HepG2 (cell line): Measurements from ENCODE around the gene MAB21L4. TPM values are rescaled to one million over a fixed set of nuclear protein-coding genes. Genes with fewer than 3 reads are reported as not detected.

Source experiments
- ATAC-seq: fragments of 200-7000 bp; cut with Tn5 transposase; 3 replicates; pipeline ENCODE4 v1.9.1; 2020; ENCODE audit warnings: mild to moderate bottlenecking, moderate library complexity
- BruUV-seq: library from RNA; stranded (reverse); fragments of 400-500 nt; replicated peaks from 2 replicates; lab custom pipeline; 2021; lab: Mats Ljungman, UMichigan
- CTCF ChIA-PET: fragments of 300-600 bp; formaldehyde crosslinking; extraction: SDS; loops from one replicate; lab custom pipeline; 2021; ENCODE audit warnings: low total read pairs, inconsistent platforms, low intra/inter-chr PET ratio; lab: Yijun Ruan, JAX
- POLR2A ChIA-PET: fragments of 350-600 bp; sonication (Branson Sonifier 250); formaldehyde crosslinking; loops from one replicate; lab custom pipeline; 2020; ENCODE audit warnings: antibody characterized with exemption, inconsistent platforms; lab: Yijun Ruan, JAX
- DNase-seq: peaks from one replicate; pipeline ENCODE4 v3.0.0-alpha.2; 2015; ENCODE audit warnings: low spot score
- FAIRE-seq: peaks from 3 replicates; lab custom pipeline; 2011; peaks lifted over from hg19 to GRCh38; lab: Jason Lieb, UNC
- H2AFZ ChIP-seq: one replicate; pipeline ENCODE4 v1.6.1; 2011; ENCODE audit warnings: low read length, inconsistent platforms
- H3K27ac ChIP-seq: fragments of 300-600 bp; 3 replicates; pipeline ENCODE4 v1.8.0; 2011; ENCODE audit warnings: mixed run types, mild to moderate bottlenecking, mixed read lengths, low read length, inconsistent platforms; ENCODE audit not compliant: insufficient read depth; ENCODE audit errors: extremely low read length
- H3K27me3 ChIP-seq, 2 experiments: fragments of 200-600 bp in 1 of 2; 2 replicates in 1 of 2; 3 replicates in 1 of 2; pipeline versions ENCODE4 v1.6.0 to v1.8.0; 2011; ENCODE audit warnings: low read length in 2 of 2, mild to moderate bottlenecking in 2 of 2, moderate library complexity in 2 of 2, inconsistent platforms in 1 of 2; ENCODE audit not compliant: insufficient read depth in 2 of 2, control insufficient read depth in 1 of 2
- H3K36me3 ChIP-seq, 2 experiments: fragments of 200-600 bp in 1 of 2; replicated peaks in 1 of 2; 2 replicates in 1 of 2; 3 replicates in 1 of 2; pipeline versions ENCODE4 v1.5.1 to v1.8.0; 2011; ENCODE audit warnings: low read length in 2 of 2, inconsistent platforms in 1 of 2; ENCODE audit not compliant: insufficient read depth in 2 of 2, control insufficient read depth in 1 of 2
- H3K4me1 ChIP-seq: 2 replicates; pipeline ENCODE4 v1.5.1; 2012; ENCODE audit warnings: low read length, inconsistent platforms; ENCODE audit not compliant: insufficient read depth
- H3K4me2 ChIP-seq: 2 replicates; pipeline ENCODE4 v1.6.0; 2011; ENCODE audit warnings: low read depth, low read length, inconsistent platforms
- H3K4me3 ChIP-seq, 3 experiments: fragments of 200-600 bp in 1 of 3; sonication (generic), shearing (Covaris generic) in 1 of 3; replicated peaks in 1 of 3; 2 replicates each; pipeline ENCODE4 v1.5.1; 2011 to 2016; ENCODE audit warnings: low read length in 3 of 3, inconsistent platforms in 2 of 3, low read depth in 2 of 3, mild to moderate bottlenecking in 2 of 3, control low read depth in 1 of 3, mixed read lengths in 1 of 3; ENCODE audit not compliant: insufficient read depth in 1 of 3
- H3K79me2 ChIP-seq: one replicate; pipeline ENCODE4 v1.6.1; 2011; ENCODE audit warnings: low read length, inconsistent platforms; ENCODE audit not compliant: insufficient read depth
- H3K9ac ChIP-seq: 2 replicates; pipeline ENCODE4 v1.6.0; 2011; ENCODE audit warnings: mild to moderate bottlenecking, low read depth, low read length, inconsistent platforms; ENCODE audit not compliant: insufficient read depth
- H3K9me3 ChIP-seq: 2 replicates; pipeline ENCODE4 v1.5.1; 2012; ENCODE audit warnings: mild to moderate bottlenecking, low read length
- H4K20me1 ChIP-seq: 2 replicates; pipeline ENCODE4 v1.6.0; 2011; ENCODE audit warnings: inconsistent platforms, mild to moderate bottlenecking, low read length, moderate library complexity; ENCODE audit not compliant: insufficient read depth
- CBFB ChIP-seq: sonication (generic); formaldehyde crosslinking; IDR thresholded peaks from 2 replicates; pipeline ENCODE4 v1.4.0; 2020; ENCODE audit warnings: missing genetic modification reagents
- EZH2 ChIP-seq: conservative IDR thresholded peaks from 2 replicates; pipeline ENCODE4 v1.6.1; 2012; ENCODE audit warnings: mild to moderate bottlenecking, low read depth, low read length, moderate library complexity
- FOXO4 ChIP-seq: sonication (generic); formaldehyde crosslinking; conservative IDR thresholded peaks from 2 replicates; pipeline ENCODE4 v1.8.1; 2023; ENCODE audit warnings: missing genetic modification reagents
- HNRNPL ChIP-seq: fragments of 200-400 bp; formaldehyde crosslinking; IDR thresholded peaks from 2 replicates; pipeline ENCODE4 v1.6.1; 2017; ENCODE audit warnings: mild to moderate bottlenecking, low read depth, low read length
- MTF2 ChIP-seq: sonication (generic); formaldehyde crosslinking; IDR thresholded peaks from 2 replicates; pipeline ENCODE4 v1.5.0; 2020; ENCODE audit warnings: missing genetic modification reagents, borderline replicate concordance
- ZNF276 ChIP-seq: sonication (generic); formaldehyde crosslinking; IDR thresholded peaks from 2 replicates; pipeline ENCODE4 v1.4.0; 2020; ENCODE audit warnings: mild to moderate bottlenecking, low read depth, missing genetic modification reagents
- ZNF414 ChIP-seq: sonication (generic); formaldehyde crosslinking; IDR thresholded peaks from 2 replicates; pipeline ENCODE4 v1.5.0; 2020; ENCODE audit warnings: missing genetic modification reagents
- ZNF598 ChIP-seq: sonication (generic); formaldehyde crosslinking; IDR thresholded peaks from 2 replicates; pipeline ENCODE4 v1.5.1; 2020; ENCODE audit warnings: mild to moderate bottlenecking, missing genetic modification reagents, borderline replicate concordance
- WGBS: methylation state at CpG from one replicate; pipeline ENCODE4 v1.1.6; 2017; ENCODE audit warnings: low lambda C conversion rate; 5-methylcytosine and 5-hydroxymethylcytosine counted together
- in situ Hi-C: cut with HindIII; loops from 2 replicates; pipeline ENCODE4 v1.10.0; 2017; ENCODE audit warnings: low pct_unique_long_range_greater_than_20kb; ENCODE audit not compliant: extremely low pct_ligation_motif_present
- intact Hi-C: fragments of 100-400 bp; cut with micrococcal nuclease; formaldehyde crosslinking; loops from one replicate; pipeline ENCODE4 v1.10.0; 2022; ENCODE audit not compliant: unreplicated experiment
- polyA plus RNA-seq, 8 experiments: library from polyadenylated mRNA; depleted of rRNA in 3 of 8; stranded (reverse) in 7 of 8; unstranded in 1 of 8; fragments of >200 nt; fragmentation: Illumina TruSeq in 4 of 8; extraction: Trizol in 4 of 8; gene quantifications; 2 replicates each; pipeline versions ENCODE4 v1.2.1 to v1.2.3, GENCODE V29; 2011 to 2016; ENCODE audit warnings: low read depth in 4 of 8, missing spikeins in 1 of 8, mixed read lengths in 1 of 8; ENCODE audit not compliant: insufficient read depth in 1 of 8
- total RNA-seq, 5 experiments: library from RNA; depleted of rRNA; stranded (reverse); fragments of >200 nt; fragmentation: Illumina TruSeq; extraction: Trizol; gene quantifications; 2 replicates each; pipeline ENCODE4 v1.2.3, GENCODE V29; 2016; ENCODE audit warnings: low read depth in 1 of 5

Gene MAB21L4
- total and polyA plus RNA-seq, 2 of the 13 experiments (the other 11 are each of a cell fraction or from before 2014, with no cell fraction given) = 3.0 to 14.0 TPM

DNA sequence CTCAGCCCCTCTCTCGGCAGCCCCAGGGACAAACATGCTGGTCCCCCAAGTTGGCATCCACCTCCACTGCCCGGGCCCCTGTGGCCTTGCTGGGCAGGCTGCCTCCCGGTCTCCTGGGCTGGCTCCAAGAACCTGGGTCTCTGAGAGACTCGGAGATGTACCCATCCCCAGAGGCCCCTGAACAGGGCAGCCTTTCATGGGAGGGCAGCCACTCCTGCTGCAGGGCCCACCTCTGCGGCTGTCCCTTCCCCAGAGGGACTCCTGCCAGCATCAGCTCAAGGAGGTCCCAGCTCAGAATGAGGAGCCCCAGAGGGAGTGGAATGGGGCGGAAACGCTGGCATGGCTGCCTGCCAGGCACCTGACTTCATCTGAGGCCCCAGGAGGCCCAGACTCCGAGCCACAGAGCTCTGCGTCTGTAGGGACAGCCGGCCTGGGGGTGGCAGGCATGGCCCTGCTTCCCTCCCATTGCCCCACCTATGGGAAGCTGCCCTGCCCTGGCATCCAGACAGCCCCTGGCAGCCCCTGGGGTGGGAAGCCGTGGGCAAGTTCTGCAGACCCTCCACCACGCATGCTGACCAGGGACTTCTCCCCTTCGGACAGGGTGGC is 9.3 kb upstream of the MAB21L4 start:
- Histone ChIP-seq H3K79me2 (no peaks in the 10 kb centered on the region), H3K9ac (no peak overlapping the region), H3K9me3 (no peaks in the 10 kb centered on the region), H3K27ac (no peak overlapping the region), H4K20me1 (no peaks in the 10 kb centered on the region), H3K4me2 (no peak overlapping the region), H3K4me3 (no peak overlapping the region), H3K4me1 (peaks cover 48% of the 10 kb centered on the region), H3K27me3 (peaks cover 16 to 71% of the 10 kb centered on the region in 2 experiments), H3K36me3 (no peaks in the 10 kb centered on the region), H2AFZ (no peak overlapping the region)
- in situ Hi-C loops (no loop called here), intact Hi-C loops (no loop called here)
- BruUV-seq = no TSS peak
- ChIA-PET POLR2A (no interaction called here), CTCF (no interaction called here)
- 0 out of 2 replicates have a peak, but pooled peaks have one; percentile 38 for TF ChIP-seq ZNF414 (CRISPR knock-in tag)
- TF ChIP-seq CBFB (CRISPR knock-in tag) = no peak
- peak; percentile 92 for TF ChIP-seq MTF2 (CRISPR knock-in tag)
- TF ChIP-seq HNRNPL = 0 out of 2 replicates have a peak, but pooled peaks have one; percentile 49
- no peak for TF ChIP-seq ZNF276 (CRISPR knock-in tag)
- 0 out of 2 replicates have a peak, but pooled peaks have one; percentile 3 for TF ChIP-seq ZNF598
- TF ChIP-seq FOXO4 = 0 out of 2 replicates have a peak, but pooled peaks have one; percentile 41
- TF ChIP-seq EZH2 = 0 out of 2 replicates have a peak, but pooled peaks have one; percentile 10
- DNase-seq (no peak), ATAC-seq (peak; percentile 4; the same call in 1 of the 3 replicates), FAIRE-seq (no peak)
- 34% methylated on average over 6 of the region's 13 CpGs for WGBS
